Stimulated activated CD4-positive, alpha-beta T cell treated with anti-CD3 and anti-CD28 coated beads, Interleukin-15, amount 100 ng/mL, for 1 hour (primary cell): ENCODE results near the gene PGGHG.

Source experiments
- DNase-seq, 2 donors: peaks; one replicate each; pipeline ENCODE4 v3.0.0-alpha.2; 2020; ENCODE audit warnings: low read depth in 1 of 2, low spot score in 1 of 2

Gene PGGHG

GRCh38 chr11:269146-269890, 19.6 kb upstream of the PGGHG start:
- no peak for DNase-seq

DNA sequence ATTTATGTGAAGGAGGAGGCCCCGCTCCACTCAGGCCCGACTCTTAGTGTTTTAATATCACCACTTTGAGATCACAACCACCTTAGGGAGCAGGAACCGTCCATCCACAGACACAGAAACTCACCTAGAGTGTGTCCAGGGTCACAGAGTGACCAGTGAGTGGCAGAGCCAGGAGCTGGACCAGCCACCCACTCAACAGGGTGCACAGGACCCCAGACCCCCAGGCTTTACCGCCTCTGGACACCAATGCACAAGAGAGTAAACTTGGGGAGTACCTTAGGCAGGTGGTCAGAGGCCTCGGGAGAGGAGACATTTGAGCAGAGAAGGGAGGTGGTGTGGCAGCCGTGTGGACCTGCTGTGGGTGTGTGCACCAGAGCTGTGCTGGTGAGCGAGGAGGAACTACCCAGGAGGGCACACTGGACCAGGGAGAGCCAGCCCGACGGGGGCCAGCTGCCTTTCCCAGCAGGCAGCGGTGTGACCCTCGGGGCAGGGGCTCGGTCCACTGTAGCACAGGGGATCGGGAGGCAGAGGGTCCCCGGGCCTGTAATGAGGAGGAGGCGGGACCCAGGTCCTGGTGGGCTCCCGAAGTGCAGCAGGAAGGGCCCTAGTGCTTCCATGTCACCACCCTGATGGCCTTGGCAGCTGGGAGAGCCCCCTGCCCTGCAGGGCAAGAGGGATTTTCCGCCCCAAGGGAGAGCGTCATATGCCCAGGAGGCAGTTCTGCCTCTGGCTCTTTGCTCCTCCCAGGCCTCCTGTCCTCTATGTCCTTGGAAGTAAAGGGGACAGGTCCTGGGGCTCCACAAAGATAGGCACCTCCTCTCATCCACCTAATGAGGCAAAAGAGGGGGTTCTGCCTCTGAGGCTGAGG, 18.2 kb upstream of the PGGHG start:
- no peak for DNase-seq

- DNase-seq: no peak
Observed at GRCh38 chr11:271319-271715, 17.6 kb upstream of the PGGHG start.

GRCh38 chr11:272195-272930, 16.6 kb upstream of the PGGHG start:
- no peak for DNase-seq

- no peak for DNase-seq
Observed at GRCh38 chr11:272931-273198, 16.1 kb upstream of the PGGHG start.

- DNase-seq: no peak
Observed at GRCh38 chr11:276219-276618, 12.7 kb upstream of the PGGHG start.

- DNase-seq: no peak
Observed at GRCh38 chr11:278001-278951, 10.7 kb upstream of the PGGHG start, which contains the start of gene NLRP6. TSS of gene NLRP6 (plus strand) at chr11:278407. CDS start at chr11:278570, 163 bp downstream.

- no peak for DNase-seq
Observed at GRCh38 chr11:279040-279965, 9.6 kb upstream of the PGGHG start.

DNA sequence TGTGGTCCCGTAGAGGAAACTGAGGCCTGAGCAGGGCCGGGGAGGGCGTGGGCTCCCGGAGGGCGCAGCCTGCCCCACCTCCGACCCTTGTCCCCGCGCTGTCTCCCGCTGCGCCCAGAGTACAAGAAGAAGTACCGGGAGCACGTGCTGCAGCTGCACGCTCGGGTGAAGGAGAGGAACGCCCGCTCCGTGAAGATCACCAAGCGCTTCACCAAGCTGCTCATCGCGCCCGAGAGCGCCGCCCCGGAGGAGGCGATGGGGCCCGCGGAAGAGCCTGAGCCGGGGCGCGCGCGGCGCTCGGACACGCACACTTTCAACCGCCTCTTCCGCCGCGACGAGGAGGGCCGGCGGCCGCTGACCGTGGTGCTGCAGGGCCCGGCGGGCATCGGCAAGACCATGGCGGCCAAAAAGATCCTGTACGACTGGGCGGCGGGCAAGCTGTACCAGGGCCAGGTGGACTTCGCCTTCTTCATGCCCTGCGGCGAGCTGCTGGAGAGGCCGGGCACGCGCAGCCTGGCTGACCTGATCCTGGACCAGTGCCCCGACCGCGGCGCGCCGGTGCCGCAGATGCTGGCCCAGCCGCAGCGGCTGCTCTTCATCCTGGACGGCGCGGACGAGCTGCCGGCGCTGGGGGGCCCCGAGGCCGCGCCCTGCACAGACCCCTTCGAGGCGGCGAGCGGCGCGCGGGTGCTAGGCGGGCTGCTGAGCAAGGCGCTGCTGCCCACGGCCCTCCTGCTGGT, 8.8 kb upstream of the PGGHG start:
- DNase-seq: no peak

- DNase-seq: no peak
Observed at GRCh38 chr11:280706-281485, 8.0 kb upstream of the PGGHG start.

- no peak for DNase-seq
Observed at GRCh38 chr11:281486-282161, 7.3 kb upstream of the PGGHG start.

DNA sequence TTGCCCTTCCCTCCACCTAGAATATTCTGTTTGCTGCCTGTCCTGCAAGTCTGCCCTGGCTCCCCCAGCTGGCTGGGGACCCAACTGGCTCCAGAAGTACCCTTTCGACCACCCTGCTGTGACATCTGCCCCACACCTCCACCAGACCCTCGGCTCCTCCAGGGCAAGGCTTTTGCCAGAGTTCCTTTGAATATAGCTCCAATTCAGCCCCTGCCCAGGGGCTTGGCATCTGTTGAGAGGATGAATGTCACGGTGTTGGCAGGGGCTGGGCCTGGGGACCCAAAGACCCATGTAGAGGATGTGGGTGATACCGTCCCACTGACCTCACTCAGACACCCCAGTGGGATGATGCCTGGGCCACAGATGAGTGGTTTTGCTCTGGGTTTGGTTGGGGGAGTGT, 6.8 kb upstream of the PGGHG start:
- DNase-seq: no peak

GRCh38 chr11:282630-283360, 6.1 kb upstream of the PGGHG start:
- DNase-seq: no peak

- no peak for DNase-seq
Observed at GRCh38 chr11:283405-284104, 5.4 kb upstream of the PGGHG start.

DNA sequence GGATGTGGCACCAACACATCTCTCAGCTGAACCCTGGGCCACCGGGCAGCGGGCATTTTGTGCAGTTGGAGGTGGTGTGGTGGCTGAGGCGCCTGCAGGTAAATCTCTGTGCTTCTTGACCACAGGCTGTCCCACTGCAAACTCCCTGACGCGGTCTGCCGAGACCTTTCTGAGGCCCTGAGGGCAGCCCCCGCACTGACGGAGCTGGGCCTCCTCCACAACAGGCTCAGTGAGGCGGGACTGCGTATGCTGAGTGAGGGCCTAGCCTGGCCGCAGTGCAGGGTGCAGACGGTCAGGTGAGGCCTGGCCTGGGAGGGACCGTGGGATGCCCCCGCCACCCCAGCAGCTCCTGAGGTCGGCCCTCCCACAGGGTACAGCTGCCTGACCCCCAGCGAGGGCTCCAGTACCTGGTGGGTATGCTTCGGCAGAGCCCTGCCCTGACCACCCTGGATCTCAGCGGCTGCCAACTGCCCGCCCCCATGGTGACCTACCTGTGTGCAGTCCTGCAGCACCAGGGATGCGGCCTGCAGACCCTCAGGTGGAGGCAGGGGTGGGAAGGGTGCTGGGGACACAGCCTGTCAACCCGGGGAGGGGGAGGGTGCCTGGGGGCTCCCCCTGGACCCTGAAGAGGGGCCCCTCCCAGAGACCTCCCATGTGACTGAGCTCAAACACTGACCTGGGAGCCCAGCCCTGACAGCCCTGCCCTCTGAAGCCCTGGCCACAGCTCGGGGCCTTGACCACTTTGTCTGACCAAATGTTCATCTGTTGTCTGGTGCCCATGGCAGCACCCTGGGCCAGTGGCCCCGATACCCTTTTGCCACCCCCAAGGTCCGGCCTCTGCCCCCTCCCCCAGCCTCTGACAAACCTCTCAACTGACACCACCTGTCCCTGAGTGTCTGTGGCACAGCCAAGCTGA, 4.6 kb upstream of the PGGHG start:
- no peak for DNase-seq
